Measurements from ENCODE around the gene THAP11. TPM values are rescaled to one million over a fixed set of nuclear protein-coding genes. Genes with fewer than 3 reads are reported as not detected.

The THAP11 gene
- total and polyA plus RNA-seq, 2 of the 4 experiments (the other 2 are of a cell fraction), result 13.3 to 14.5 TPM

DNA sequence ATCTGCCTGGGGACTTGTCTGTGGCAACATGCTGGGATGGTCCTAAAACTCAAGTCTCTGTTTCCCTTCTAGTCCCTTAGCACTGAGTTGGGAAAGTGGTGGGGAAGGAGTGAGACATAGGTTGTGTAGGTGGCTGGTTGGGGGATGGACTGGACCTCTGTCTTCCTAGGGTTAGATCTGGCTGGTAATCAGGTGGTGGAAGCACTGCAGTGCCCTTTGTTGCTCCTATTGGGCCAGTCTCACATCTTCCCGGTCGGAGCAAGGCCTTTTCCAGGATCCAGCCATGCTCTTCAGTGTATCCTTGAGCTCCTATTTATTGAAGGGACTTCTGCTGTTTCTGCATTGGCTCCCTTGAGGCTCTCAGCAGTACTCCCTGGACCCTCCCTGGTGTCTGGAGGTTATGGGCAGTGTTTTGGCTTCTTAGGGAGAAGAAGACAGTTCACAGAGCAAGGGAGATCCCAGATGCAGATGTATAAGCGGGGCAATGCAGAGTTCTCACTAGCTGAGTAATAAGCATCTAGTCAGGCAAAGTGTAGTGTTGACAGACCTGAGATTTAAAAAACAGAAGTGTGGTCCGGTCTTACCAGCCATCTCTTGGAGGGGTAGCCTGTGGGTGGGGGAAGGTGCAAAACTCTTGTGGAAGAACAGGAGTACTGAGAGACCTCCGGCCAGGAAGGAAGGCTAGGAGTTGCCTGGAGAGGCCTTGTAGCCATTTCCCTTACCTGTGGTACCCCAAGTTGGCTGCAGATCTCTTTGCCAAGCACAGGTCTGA, 3.4 kb downstream of the THAP11 start:
- Histone ChIP-seq H3K4ac (ENCODE audit: low read depth, low read length) (peak overlapping the region; percentile 92), H3K9me3 (ENCODE audit: control insufficient read depth, insufficient read depth, low read length) (no peaks in the 10 kb centered on the region), H4K8ac (ENCODE audit: low read depth in 2 of 2, low read length in 2 of 2) (peak overlapping the region; percentile 83 to 95), H2BK120ac (ENCODE audit: low read depth, low read length) (peak overlapping the region; percentile 76; the same call in 1 of the 2 replicates), H2AFZ (replicated peaks; ENCODE audit: low read length, poor library complexity) (no peak overlapping the region), H3K14ac (replicated peaks; ENCODE audit: low read depth, low read length) (peak overlapping the region; percentile 88), H3K36me3 (ENCODE audit: control insufficient read depth, insufficient read depth, low read length) (0 out of 2 replicates have a peak, but pooled peaks cover 2% of the 10 kb centered on the region), H4K20me1 (ENCODE audit: insufficient read depth, low read length) (peaks cover 38% of the 10 kb centered on the region), H3K56ac (ENCODE audit: extremely low read depth, insufficient read depth, low read length) (peak overlapping the region; percentile 76), H3K9me1 (ENCODE audit: insufficient read depth, low read length) (peaks cover 21% of the 10 kb centered on the region), H3K27me3 (ENCODE audit: control insufficient read depth, insufficient read depth, low read length) (no peaks in the 10 kb centered on the region), H2AK5ac (ENCODE audit: low read depth, low read length) (peak overlapping the region; percentile 83), H2AK9ac (replicated peaks; ENCODE audit: low read depth, low read length, poor library complexity) (peak overlapping the region; percentile 93), H2BK20ac (ENCODE audit: low read depth, low read length) (peak overlapping the region; percentile 4; the same call in 1 of the 2 replicates), H3K18ac (ENCODE audit: low read depth, low read length) (0 out of 2 replicates have a peak overlapping the region, but pooled peaks have one; percentile 91), H4K91ac (ENCODE audit: insufficient read depth, low read depth, low read length) (peak overlapping the region; percentile 17; the same call in 1 of the 2 replicates), H3K4me2 (ENCODE audit: low read depth, low read length) (peak overlapping the region; percentile 96), H4K5ac (ENCODE audit: low read depth, low read length) (peak overlapping the region; percentile 98), H3K23ac (ENCODE audit: low read depth, low read length) (peak overlapping the region; percentile 96), H3K4me1 (ENCODE audit: control insufficient read depth, insufficient read depth, low read length) (peaks cover 13% of the 10 kb centered on the region), H3K79me1 (ENCODE audit: low read depth in 1 of 2, low read length in 2 of 2) (peaks cover 24 to 66% of the 10 kb centered on the region in 2 experiments), H2BK15ac (ENCODE audit: low read depth, low read length) (peak overlapping the region; percentile 12; the same call in 1 of the 3 replicates), H2BK5ac (ENCODE audit: low read depth, low read length, poor library complexity, severe bottlenecking) (peak overlapping the region; percentile 91), H3K9ac (ENCODE audit: low read depth, low read length) (peak overlapping the region; percentile 94), H3K4me3 (ENCODE audit: insufficient read depth, low read depth, low read length) (peak overlapping the region; percentile 53; the same call in 1 of the 2 replicates), H3K27ac (ENCODE audit: insufficient read depth, low read length) (peak overlapping the region; percentile 98; the same call in 1 of the 2 replicates)
- ChIA-PET CTCF (interaction anchor here (0.8 to 0.9 kb wide), 2 partner anchors 29 to 97 kb away, joined by 3 to 4 read pairs; no protein-coding TSS in a partner anchor), POLR2A (ENCODE audit: unreplicated experiment) (no interaction called here)
- in situ Hi-C loops (cut with MboI; ENCODE audit: low sequenced_read_pairs) (no loop called here), dilution Hi-C loops (cut with HindIII; ENCODE audit: low sequenced_read_pairs, unreplicated experiment) (no loop called here), intact Hi-C loops (cut with micrococcal nuclease) (loop anchor here (2.0 kb wide), 1 partner anchor 27 kb away; the partner anchor contains the start of gene EDC4)
- no TSS peak for BruUV-seq (replicated peaks)
- 84% methylated on average over 5 of the region's 5 CpGs; no CpG with 5 or more reads in 1 of the 2 experiments for WGBS, 2 experiments (ENCODE audit: extremely low coverage in 2 of 2, insufficient read length in 1 of 2)
- ATAC-seq (ENCODE audit: low read depth), result no peak
- DNase-seq, result no peak
- TF ChIP-seq SMC3 (IDR thresholded peaks at IDR 0.05; ENCODE audit: low read depth, low read length) (no peak), CEBPB (IDR thresholded peaks at IDR 0.05; ENCODE audit: low read depth, low read length) (no peak), MAZ (IDR thresholded peaks at IDR 0.05; ENCODE audit: borderline replicate concordance, low read depth, low read length) (no peak), FOS (IDR thresholded peaks at IDR 0.05; ENCODE audit: low read depth, low read length) (no peak), MXI1 (IDR thresholded peaks at IDR 0.05; ENCODE audit: borderline replicate concordance, low read depth, low read length) (no peak), NFE2L2 (IDR thresholded peaks at IDR 0.05; ENCODE audit: low read depth, low read length) (no peak), CTCF (conservative IDR thresholded peaks at IDR 0.05; ENCODE audit: low read depth, low read length) (no peak), RCOR1 (IDR thresholded peaks at IDR 0.05; ENCODE audit: insufficient replicate concordance, low read length) (no peak), MAFK (IDR thresholded peaks at IDR 0.05; ENCODE audit: low read depth, low read length) (no peak), BHLHE40 (IDR thresholded peaks at IDR 0.05; ENCODE audit: low read depth, low read length) (no peak), POLR2A (IDR thresholded peaks at IDR 0.05; ENCODE audit: low read depth, low read length) (no peak)
- TF ChIP-seq, protein P1, sequence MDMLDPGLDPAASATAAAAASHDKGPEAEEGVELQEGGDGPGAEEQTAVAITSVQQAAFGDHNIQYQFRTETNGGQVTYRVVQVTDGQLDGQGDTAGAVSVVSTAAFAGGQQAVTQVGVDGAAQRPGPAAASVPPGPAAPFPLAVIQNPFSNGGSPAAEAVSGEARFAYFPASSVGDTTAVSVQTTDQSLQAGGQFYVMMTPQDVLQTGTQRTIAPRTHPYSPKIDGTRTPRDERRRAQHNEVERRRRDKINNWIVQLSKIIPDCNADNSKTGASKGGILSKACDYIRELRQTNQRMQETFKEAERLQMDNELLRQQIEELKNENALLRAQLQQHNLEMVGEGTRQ (IDR thresholded peaks at IDR 0.05; ENCODE audit: low read depth, low read length), result no peak
- TF ChIP-seq, protein P2, sequence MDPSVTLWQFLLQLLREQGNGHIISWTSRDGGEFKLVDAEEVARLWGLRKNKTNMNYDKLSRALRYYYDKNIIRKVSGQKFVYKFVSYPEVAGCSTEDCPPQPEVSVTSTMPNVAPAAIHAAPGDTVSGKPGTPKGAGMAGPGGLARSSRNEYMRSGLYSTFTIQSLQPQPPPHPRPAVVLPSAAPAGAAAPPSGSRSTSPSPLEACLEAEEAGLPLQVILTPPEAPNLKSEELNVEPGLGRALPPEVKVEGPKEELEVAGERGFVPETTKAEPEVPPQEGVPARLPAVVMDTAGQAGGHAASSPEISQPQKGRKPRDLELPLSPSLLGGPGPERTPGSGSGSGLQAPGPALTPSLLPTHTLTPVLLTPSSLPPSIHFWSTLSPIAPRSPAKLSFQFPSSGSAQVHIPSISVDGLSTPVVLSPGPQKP (IDR thresholded peaks at IDR 0.05; ENCODE audit: borderline replicate concordance, low read depth, low read length), result no peak
